LoVo (cell line): Measurements from ENCODE around the gene ELOA.
"Not testable (repeated sequence)": the region's sequence is repeated elsewhere in the genome, so short reads cannot be mapped to it uniquely, and the experiment has no call there.

Experiments used
- DNase-seq: peaks from one replicate; pipeline ENCODE4 v3.0.0-alpha.2; 2016; ENCODE audit warnings: low spot score

ELOA gene

DNA sequence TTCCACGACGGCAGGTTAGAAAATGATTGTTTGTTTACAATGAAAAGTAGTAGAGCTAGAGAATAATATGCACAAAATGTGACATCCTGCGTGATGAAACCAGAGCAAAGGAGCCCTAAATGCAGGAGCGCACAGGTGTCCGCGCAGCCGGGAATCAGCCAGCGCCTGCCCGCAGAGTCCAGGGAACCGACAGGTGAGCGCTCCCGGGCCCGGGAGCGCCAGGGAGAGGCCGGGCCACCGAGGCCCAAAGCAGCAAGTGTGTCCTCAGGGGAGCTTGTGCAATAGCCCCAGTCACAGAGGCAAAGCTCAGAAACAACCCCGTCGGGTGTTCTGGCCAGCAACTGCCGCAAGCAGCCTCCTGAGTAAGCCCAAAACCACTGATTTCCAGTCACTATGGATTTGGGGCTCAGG, 58.1 kb downstream of the ELOA start:
- DNase-seq: no peak

DNA sequence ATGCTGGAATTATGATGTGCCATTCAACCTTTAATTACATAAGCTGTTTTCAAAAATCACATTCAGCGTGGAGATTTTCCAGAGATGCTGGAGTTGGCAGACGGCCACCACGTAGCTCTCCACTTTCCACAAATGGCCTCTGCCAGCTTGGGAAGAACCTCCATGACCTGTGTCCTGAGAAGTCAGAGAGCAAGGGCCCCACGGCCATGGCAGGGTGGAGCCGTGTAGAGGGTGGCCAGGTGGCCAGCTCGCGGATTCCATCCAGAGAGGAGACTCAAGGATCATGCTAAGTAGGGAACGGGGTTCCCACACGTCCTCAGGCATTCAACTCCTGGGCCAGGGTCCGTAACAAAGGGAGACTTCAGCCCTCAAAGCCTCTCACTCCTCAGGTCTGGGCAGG, 58.6 kb downstream of the ELOA start:
- DNase-seq: no peak

GRCh38 chr1:23802809-23803342, 59.6 kb downstream of the ELOA start:
- DNase-seq: not testable (repeated sequence)

GRCh38 chr1:23803674-23804073, 60.4 kb downstream of the ELOA start:
- no peak for DNase-seq

GRCh38 chr1:23804183-23804835, 61.0 kb downstream of the ELOA start:
- DNase-seq: no peak

GRCh38 chr1:23805025-23805424, 61.8 kb downstream of the ELOA start:
- no peak for DNase-seq

DNA sequence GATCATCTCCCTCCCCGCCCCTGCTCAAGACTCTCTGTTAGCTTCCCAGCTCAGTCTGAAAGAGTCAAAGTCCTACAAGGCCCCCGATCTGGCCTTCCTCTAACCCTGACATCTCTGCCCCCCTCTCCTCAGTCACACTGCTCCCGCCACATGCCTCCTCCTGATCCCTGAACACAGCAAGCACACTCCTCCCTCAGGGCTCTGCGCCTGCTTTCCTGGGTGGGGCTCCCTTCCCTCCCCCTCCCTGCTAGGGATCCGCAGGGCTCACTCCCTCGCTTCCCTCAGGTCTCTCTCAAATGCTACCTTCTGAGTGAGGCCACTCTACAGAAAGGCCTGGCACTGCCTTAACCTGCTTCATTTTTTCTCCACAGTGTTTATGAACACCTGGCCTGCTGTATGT, 63.0 kb downstream of the ELOA start:
- no peak for DNase-seq

- DNase-seq: no peak
These were observed 64.2 kb downstream of the ELOA start for GRCh38 chr1:23807453-23807852.

- peak; percentile 62 for DNase-seq
These were observed 66.5 kb downstream of the ELOA start for GRCh38 chr1:23809751-23810171.

DNA sequence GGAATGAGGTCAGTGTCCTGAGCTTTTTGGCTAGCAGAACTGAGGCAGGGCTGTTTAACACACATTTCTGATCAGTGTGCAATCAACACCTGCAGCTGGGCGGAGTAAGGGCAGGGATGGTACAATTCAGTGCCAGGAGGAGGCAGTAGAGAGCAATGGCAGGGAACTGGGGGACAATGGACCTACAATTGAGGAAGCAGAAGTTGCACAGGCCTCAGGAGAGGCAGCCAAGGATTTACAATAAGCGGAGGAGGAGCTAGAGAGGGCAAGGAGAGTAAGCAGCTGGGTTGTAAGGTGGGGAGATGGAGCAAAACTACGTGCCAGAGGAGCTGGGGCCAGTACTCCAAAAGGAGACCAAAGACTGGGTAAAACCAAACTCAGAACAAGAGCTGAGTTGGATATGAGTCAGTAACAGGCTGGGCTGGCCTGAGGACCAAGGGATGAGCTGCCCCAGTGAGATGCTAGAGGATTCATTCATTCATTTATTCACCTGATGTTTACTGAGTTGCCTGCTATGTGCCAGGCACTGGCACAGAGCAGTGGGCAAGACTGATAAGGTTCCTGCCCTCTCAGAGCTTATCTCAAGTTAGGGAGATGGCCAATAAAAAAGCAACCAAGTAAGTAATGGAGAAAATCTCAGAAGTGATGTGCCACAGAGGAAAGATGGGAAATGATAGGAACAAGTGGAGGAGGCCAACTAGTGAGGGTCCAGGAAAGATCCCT, 67.7 kb downstream of the ELOA start:
- DNase-seq: no peak
